HL-60/S4 treated with phorbol 12-myristate 13-acetate at 8.2 ng/mL for 4 days and 3 days (cell line): Measurements from ENCODE around the gene SRRM5.
"Not testable (repeated sequence)": the region's sequence is repeated elsewhere in the genome, so short reads cannot be mapped to it uniquely, and the experiment has no call there.

Source experiments
- in situ Hi-C: fragments of 300-500 bp; cut with MboI; formaldehyde crosslinking; loops from 2 replicates; pipeline ENCODE4 v1.15.0; 2022; ENCODE audit warnings: low sequenced_read_pairs

Gene SRRM5

DNA sequence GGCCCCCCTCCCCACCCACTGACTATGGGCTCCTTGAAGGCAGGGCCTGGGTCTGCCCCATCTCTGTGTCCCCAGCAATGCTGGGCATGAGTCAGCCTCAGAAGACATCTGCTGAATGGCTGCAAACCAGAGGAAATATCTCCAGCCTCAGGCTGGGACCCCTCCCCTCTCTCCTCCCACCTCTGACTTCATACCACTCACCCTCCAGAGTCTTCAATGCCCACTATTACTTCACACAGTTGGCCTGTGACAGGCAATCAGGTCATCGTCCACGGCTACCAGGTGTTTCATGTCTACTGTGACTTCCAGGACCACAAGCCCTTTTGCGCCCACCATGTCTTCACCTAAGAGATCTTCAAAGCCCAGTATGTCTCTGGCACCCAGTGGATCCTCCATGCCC is at the start of gene SRRM5:
Gene SRRM5, plus strand, starts transcription at position 301 of the 400 bp plus-strand sequence. Its CDS starts 34 bp downstream, at position 335.
- in situ Hi-C loops = no loop called here

- in situ Hi-C loops = no loop called here
These were observed 49.6 kb upstream of the SRRM5 start for GRCh38 chr19:43562226-43562697.

- in situ Hi-C loops = no loop called here
These were observed 49.1 kb upstream of the SRRM5 start for GRCh38 chr19:43562698-43563241.

DNA sequence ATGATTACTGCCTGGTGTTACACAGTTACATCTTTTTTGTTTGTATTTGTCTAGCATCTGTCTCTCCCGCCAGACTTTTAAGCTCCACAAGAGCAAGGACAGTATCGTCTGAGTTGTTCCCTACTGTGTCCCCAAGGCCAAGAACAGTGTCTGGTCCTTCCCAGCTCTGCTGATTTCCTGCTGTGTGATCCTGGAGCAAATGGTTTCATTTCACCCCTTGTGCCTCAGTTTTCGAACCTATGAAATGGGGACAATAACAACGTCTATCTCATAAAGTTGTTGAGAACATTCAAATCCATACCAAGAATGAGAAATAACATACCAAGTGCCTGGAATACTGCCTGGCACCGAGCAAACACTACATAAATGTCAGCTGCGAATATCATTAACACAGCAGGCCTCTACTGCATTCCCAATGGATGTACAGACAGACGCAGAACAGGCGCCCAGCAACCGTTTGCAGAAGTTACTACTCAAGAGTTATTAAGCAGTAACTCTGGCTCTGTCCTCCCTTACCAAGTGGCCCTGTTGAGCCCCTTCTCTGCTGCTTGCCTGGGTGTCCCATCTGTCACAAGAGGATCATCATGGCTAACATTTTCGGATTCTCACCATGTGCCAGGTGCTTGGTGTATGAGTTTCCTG is 48.0 kb upstream of the SRRM5 start:
- in situ Hi-C loops = no loop called here

DNA sequence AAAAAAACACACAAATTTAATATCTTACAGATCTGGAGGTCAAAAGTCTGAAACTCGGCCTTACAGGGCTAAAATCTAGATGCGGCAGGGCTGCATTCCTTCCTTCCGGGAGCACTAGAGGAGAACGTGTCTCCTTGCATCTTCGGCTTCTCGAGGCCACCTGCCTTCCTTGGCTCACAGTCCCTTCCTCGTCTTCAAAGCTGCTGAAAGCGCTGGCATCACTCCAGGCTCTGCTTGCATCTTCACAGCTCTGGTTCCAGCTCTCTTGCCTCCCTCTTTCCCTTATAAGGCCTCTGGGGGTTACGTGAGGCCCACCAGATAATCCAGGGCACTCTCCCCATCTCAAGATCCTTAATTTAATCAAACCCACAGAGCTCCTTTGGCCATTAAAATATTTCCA is 47.1 kb upstream of the SRRM5 start:
- in situ Hi-C loops = no loop called here

- in situ Hi-C loops = no loop called here
These were observed 42.2 kb upstream of the SRRM5 start for GRCh38 chr19:43569657-43570056.

- in situ Hi-C loops = no loop called here
These were observed 41.6 kb upstream of the SRRM5 start for GRCh38 chr19:43570174-43570791.

GRCh38 chr19:43572171-43572588 is 39.7 kb upstream of the SRRM5 start:
- in situ Hi-C loops = no loop called here

DNA sequence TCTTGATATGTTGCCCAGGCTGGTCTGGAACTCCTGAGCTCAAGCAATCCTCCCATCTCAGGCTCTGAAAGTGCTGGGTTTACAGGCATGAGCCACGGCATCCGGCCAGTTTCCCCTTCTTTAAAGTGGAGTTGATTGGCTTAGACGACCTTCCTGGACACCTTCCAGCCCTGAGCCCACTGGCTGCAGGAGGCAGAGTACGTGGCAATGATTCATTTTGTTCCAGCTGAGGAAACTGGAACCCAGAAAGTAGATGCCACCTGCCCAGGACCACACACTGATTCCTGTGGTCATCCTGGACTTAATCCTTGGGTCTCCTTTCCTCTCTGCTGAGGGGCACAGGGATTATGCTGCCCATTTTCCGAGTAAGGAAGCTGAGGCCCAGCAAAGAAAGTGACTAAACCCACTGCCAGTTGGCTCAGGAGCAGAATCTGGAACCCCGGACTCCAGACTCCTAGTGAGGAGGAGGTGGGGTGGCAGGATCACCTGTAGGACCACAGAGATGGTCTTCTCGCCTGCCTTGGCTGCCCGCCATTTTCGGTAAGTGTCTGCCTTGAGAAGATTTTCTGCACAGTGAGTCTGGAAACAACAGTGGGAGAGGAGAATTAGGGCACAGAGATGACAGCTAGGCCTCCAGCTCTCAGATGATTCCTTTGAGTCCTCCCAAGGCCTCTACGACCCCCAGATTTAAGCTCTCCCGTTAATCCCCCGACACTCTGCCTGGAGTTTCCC is 37.3 kb upstream of the SRRM5 start:
- in situ Hi-C loops = no loop called here

DNA sequence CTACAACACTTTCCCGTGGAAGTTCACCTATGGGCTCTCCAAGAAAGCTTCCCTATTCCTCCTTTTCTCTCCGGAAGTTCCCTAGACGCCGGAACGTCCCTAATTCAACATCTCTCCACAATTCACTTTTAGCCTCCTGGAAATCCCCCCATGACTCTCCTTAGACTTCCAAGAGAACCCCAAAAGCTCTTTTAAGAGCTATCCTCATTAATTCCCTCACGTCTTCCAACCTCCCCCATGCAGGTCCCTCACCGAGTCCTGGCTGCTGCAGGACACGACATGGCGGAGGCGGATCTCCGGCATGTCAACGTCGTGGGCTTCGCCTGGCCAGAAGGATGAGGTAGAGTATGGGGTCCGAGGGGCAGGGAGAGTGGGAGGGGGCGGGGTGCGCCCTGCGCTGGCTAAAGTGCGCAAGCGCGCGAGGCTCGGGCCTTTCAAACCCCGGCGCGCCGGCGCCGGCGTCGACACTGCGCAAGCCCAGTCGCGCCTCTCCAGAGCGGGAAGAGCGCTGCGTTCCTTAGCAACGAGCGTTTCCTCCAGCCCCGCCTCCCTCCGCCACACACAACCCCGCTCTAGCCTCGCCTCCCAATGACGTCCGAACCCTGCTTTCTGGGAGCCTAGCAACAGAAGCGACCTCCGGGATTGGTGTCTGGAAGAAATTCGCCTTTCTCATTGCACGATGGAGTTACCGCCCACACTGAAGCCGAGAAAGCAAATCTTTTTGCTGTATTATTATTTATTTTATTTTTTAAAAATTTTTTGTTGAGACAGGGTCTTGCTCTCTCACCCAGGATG is 36.5 kb upstream of the SRRM5 start, which contains the start of the genes PINLYP and XRCC1:
Gene PINLYP, plus strand, starts transcription at position 646 of the 795 bp plus-strand sequence. CDS start 1,391 bp downstream, outside the sequence.
Gene XRCC1, minus strand, starts transcription at position 372 of the 795 bp plus-strand sequence. Its CDS starts 69 bp downstream, at position 303.
- in situ Hi-C loops = no loop called here

DNA sequence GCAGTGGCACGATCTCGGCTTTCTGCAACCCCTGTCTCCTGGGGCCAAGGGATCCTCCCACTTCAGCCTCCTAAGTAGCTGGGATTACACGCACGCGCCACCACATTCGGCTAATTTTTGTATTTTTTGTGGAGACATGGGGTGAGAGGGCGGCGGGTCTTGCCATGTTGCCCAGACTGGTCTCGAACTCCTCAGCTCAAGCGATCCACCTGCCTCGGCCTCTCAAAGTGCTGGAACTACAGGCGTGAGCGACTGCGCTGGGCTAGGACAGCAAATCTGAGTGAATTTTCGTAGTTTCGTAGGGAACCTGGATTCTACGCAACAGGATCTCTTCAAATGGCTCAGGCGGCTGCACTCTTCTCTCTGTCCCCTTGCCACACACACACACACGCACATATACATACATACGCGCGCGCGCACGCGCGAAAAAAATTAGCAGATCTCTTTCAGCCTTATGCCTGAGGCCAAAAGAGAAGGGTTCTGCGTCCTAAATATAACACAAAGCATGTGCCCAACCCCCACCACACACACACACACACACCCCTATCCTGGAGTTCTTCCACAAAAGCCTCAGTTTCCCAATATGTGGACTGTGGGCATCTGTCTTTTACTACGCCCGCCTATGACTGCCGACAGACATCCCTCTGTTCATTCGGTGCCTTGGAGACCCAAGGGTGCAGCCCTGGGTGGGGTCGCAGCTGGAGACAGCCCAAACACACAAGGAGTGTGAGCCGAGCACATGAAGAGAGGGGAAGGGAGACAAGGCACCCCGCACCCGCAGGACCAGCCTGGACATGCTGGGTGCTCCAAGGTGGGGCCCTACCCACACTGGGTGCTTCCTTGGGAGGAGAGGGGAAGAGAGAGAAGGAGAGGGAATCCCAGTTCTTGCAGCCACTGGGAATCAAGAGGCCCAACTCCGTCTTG is 35.7 kb upstream of the SRRM5 start:
- in situ Hi-C loops = no loop called here

GRCh38 chr19:43578787-43579186 is 33.1 kb upstream of the SRRM5 start:
- in situ Hi-C loops = no loop called here

DNA sequence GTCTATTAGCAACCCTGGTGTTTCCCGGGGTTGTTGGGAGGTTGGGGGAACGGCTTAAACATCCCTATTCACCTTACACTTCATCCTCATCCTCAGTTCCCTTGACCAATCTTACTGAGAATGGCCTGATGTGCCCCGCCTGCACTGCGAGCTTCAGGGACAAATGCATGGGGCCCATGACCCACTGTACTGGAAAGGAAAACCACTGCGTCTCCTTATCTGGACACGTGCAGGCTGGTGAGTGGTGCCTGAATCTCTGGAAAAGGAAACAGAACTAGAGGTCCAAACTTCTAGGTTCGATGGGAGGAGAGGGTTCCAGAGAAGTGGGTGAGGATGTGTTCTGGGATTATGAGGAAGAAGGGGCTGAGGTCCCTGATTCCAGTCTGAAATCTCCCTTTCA is 30.4 kb upstream of the SRRM5 start:
- in situ Hi-C loops = no loop called here

- in situ Hi-C loops = no loop called here
These were observed 29.4 kb upstream of the SRRM5 start for GRCh38 chr19:43582495-43582894.

DNA sequence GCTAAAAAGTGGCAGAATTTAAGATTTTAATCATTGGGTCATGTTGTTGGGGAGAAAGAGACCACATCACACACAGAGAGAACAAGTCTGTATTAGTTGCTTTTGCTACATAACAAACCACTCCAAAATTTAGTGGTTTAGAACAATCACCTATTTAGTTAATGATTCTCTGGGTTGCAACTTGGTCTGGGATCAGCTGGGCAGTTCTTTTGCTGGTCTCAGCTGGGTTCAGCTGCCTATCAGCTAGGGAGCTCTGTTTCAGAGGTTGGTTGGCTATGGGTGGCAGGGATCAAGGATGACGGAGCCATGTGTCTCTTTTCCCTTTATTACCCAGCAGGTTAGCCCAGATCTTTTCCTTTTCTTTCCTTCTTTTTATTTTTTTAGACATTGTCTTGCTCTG is 27.4 kb upstream of the SRRM5 start:
- in situ Hi-C loops = no loop called here

- in situ Hi-C loops = no loop called here
These were observed 25.5 kb upstream of the SRRM5 start for GRCh38 chr19:43586346-43586745.

- in situ Hi-C loops = not testable (repeated sequence)
These were observed 24.9 kb upstream of the SRRM5 start for GRCh38 chr19:43587029-43587428.

GRCh38 chr19:43589277-43589676 is 22.6 kb upstream of the SRRM5 start:
- in situ Hi-C loops = no loop called here

DNA sequence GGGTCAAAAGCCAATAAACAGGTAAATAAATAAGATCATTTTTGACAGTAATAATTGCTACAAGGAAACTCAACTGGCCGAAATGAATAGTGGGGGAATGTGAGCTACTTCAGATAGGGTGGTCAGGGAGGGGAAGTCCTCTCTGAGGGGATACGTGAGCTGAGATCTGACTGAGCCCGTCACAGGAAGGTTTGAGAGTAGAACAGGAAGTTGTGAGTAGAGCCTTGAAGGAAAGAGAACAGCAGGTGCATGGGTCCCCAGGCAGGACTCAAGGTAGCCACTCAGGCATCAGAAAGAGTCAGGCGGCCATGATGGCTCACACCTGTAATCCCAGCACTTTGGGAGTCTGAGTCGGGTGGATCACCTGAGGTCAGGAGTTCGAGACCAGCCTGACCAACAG is 22.2 kb upstream of the SRRM5 start:
- in situ Hi-C loops = no loop called here
